ENCODE results near the gene TOMM20.

Gene TOMM20

GRCh38 chr1:235063068-235063765, 65.4 kb downstream of the TOMM20 start:
- no peak for DNase-seq (ENCODE audit: low read depth, low spot score)

- no peak for DNase-seq (ENCODE audit: low read depth, low spot score)
These were observed 67.8 kb downstream of the TOMM20 start for GRCh38 chr1:235060607-235061470.
